Prostate gland (tissue), 2 donors: Measurements from ENCODE around the gene ADSS2.

ENCODE experiments used
- CTCF ChIP-seq, 4 experiments: fragments of 200-600 bp in 2 of 4; fragments of 450-650 bp in 2 of 4; sonication (generic) in 2 of 4; IDR thresholded peaks; 1 replicate in 3 of 4; 2 replicates in 1 of 4; pipeline ENCODE4 v1.5.1; 2016 to 2019; ENCODE audit warnings: antibody characterized with exemption in 4 of 4, mild to moderate bottlenecking in 2 of 4, moderate library complexity in 2 of 4
- POLR2A ChIP-seq: fragments of 450-650 bp; IDR thresholded peaks from one replicate; pipeline ENCODE4 v1.6.1; 2016; ENCODE audit warnings: antibody characterized with exemption, mild to moderate bottlenecking

- no peak for TF ChIP-seq POLR2A
- peak; percentile 34 to 81 (median 58) for TF ChIP-seq CTCF (IDR thresholded peaks at IDR 0.05)
Observed at GRCh38 chr1:244451951-244452795, 464 bp upstream of the ADSS2 start.
